Activated CD4-positive, alpha-beta T cell treated with anti-CD3 and anti-CD28 coated beads, Interleukin-2, amount 10 ng/mL, durations not matched to agents 24 days and 14 days (primary cell): ENCODE measurements around the gene PVALB. TPM values are rescaled to one million over a fixed set of nuclear protein-coding genes. Genes with fewer than 3 reads are reported as not detected.

Experiments
- DNase-seq: peaks from one replicate; pipeline ENCODE4 v3.0.0; 2022
- H3K27ac Mint-ChIP-seq: one replicate; pipeline ENCODE4 v1.8.0; 2022; ENCODE audit warnings: mild to moderate bottlenecking, mixed read lengths
- H3K27me3 Mint-ChIP-seq: one replicate; pipeline ENCODE4 v1.8.0; 2022; ENCODE audit warnings: mixed read lengths
- H3K36me3 Mint-ChIP-seq: one replicate; pipeline ENCODE4 v1.8.0; 2022; ENCODE audit warnings: low read depth, mild to moderate bottlenecking, mixed read lengths
- H3K4me1 Mint-ChIP-seq: one replicate; pipeline ENCODE4 v1.8.0; 2021; ENCODE audit warnings: mixed read lengths
- H3K4me3 Mint-ChIP-seq: one replicate; pipeline ENCODE4 v1.8.0; 2022; ENCODE audit warnings: mild to moderate bottlenecking, moderate library complexity, mixed read lengths
- H3K9me3 Mint-ChIP-seq: one replicate; pipeline ENCODE4 v1.8.0; 2021; ENCODE audit warnings: mixed read lengths
- intact Hi-C: fragments of 100-400 bp; cut with micrococcal nuclease; formaldehyde crosslinking; loops from one replicate; pipeline ENCODE4 v1.15.1; 2023
- total RNA-seq: library from RNA; stranded (reverse); gene quantifications from 2 replicates; pipeline ENCODE4 v1.2.3, GENCODE V29; 2022

Gene PVALB
- total RNA-seq, 1 donor from 2014 or later, result not detected

DNA sequence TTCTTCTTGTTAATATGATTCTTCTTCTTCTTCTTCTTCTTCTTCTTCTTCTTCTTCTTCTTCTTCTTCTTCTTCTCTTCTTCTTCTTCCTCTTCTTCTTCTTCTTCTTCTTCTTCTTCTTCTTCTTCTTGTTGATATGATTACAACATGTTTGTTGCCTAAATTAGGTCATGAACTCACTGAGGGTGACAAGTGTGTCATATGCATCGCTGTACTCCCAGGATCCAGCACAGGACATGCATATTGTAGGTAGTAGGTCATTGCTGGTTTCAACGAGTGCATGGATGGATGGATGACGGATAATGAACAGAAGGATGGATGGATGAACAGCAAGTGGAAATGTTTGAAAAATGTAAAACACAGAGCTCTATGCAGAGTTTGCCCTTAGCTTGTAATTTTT, 14.9 kb upstream of the PVALB start:
- peaks cover 38% of the 10 kb centered on the region for H3K27me3 Mint-ChIP-seq
- H3K36me3 Mint-ChIP-seq, result no peaks in the 10 kb centered on the region
- H3K9me3 Mint-ChIP-seq, result no peaks in the 10 kb centered on the region
- intact Hi-C loops, result no loop called here
- H3K4me1 Mint-ChIP-seq, result peaks cover 11% of the 10 kb centered on the region
- no peak for DNase-seq
- H3K27ac Mint-ChIP-seq, result no peak overlapping the region
- H3K4me3 Mint-ChIP-seq, result no peak overlapping the region

- Mint-ChIP-seq H3K27me3 (peaks cover 40% of the 10 kb centered on the region), H3K36me3 (no peaks in the 10 kb centered on the region), H3K4me3 (no peak overlapping the region), H3K9me3 (no peaks in the 10 kb centered on the region), H3K4me1 (peaks cover 11% of the 10 kb centered on the region), H3K27ac (no peak overlapping the region)
- no peak for DNase-seq
- intact Hi-C loops, result no loop called here
These were observed 14.4 kb upstream of the PVALB start for GRCh38 chr22:36831206-36831605.

DNA sequence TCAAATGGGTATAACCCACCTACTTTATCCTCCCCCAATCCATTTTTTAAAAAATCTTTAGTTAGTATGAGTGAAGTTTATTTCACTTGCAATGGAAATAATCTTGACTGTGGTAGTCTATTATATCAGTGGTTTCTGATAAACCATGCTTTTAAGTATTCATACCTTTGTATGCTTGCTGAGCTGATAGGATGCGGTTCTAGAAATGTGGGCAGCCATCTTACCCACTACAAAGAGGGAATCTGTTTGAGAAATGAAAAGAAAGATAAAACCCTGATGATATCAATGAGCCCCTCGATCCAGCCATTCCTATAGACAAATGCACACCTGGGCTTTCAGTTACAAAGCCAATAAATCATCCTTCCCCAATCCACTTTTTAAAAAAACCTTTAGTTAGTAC, 13.8 kb upstream of the PVALB start:
- H3K27ac Mint-ChIP-seq, result no peak overlapping the region

GRCh38 chr22:36829370-36830002, 12.7 kb upstream of the PVALB start:
- Mint-ChIP-seq H3K9me3 (no peaks in the 10 kb centered on the region), H3K27me3 (peaks cover 38% of the 10 kb centered on the region), H3K4me3 (no peak overlapping the region), H3K36me3 (no peaks in the 10 kb centered on the region), H3K27ac (no peak overlapping the region), H3K4me1 (peaks cover 11% of the 10 kb centered on the region)
- intact Hi-C loops, result no loop called here
- DNase-seq, result no peak

More for the DNA sequence above, 13.8 kb upstream of the PVALB start:
- DNase-seq, result no peak
- Mint-ChIP-seq H3K9me3 (no peaks in the 10 kb centered on the region), H3K4me3 (no peak overlapping the region), H3K36me3 (no peaks in the 10 kb centered on the region), H3K4me1 (peaks cover 11% of the 10 kb centered on the region), H3K27me3 (peaks cover 38% of the 10 kb centered on the region)
- intact Hi-C loops, result no loop called here

- no peaks in the 10 kb centered on the region for H3K9me3 Mint-ChIP-seq
- H3K27ac Mint-ChIP-seq, result no peak overlapping the region
- H3K4me1 Mint-ChIP-seq, result peaks cover 11% of the 10 kb centered on the region
- H3K4me3 Mint-ChIP-seq, result no peak overlapping the region
- no peak for DNase-seq
- H3K27me3 Mint-ChIP-seq, result peaks cover 38% of the 10 kb centered on the region
- H3K36me3 Mint-ChIP-seq, result no peaks in the 10 kb centered on the region
- intact Hi-C loops, result no loop called here
These were observed 12.0 kb upstream of the PVALB start for GRCh38 chr22:36828815-36829214.

GRCh38 chr22:36826262-36826661, 9.4 kb upstream of the PVALB start:
- H3K27me3 Mint-ChIP-seq, result peaks cover 24% of the 10 kb centered on the region
- no peak overlapping the region for H3K27ac Mint-ChIP-seq
- H3K4me3 Mint-ChIP-seq, result no peak overlapping the region
- peaks cover 11% of the 10 kb centered on the region for H3K4me1 Mint-ChIP-seq
- H3K9me3 Mint-ChIP-seq, result no peaks in the 10 kb centered on the region
- no peak for DNase-seq
- no peaks in the 10 kb centered on the region for H3K36me3 Mint-ChIP-seq
- intact Hi-C loops, result no loop called here

DNA sequence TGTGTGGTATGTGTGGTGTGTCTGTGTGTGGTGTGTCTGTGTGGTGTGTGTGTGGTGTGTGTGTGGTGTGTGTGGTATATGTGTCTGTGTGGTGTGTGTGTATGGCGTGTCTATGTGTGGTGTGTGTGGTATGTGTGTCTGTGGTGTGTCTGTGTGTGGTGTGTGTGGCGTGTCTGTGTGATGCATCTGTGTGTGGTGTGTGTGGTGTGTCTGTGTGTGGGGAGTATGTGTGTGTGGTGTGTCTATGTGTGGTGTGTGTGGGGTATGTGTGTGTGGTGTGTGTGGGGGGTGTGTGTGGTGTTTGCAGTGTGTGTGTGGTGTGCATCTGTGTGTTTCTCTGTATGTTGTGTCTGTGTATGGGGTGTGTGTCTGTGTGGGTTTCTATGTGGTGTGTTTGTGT, 7.8 kb upstream of the PVALB start:
- Mint-ChIP-seq H3K4me3 (no peak overlapping the region), H3K4me1 (peaks cover 5% of the 10 kb centered on the region), H3K27ac (no peak overlapping the region), H3K9me3 (no peaks in the 10 kb centered on the region), H3K36me3 (no peaks in the 10 kb centered on the region), H3K27me3 (peaks cover 25% of the 10 kb centered on the region)
- DNase-seq, result no peak
- intact Hi-C loops, result no loop called here

GRCh38 chr22:36823186-36823839, 6.5 kb upstream of the PVALB start:
- Mint-ChIP-seq H3K27me3 (peaks cover 29% of the 10 kb centered on the region), H3K4me1 (no peaks in the 10 kb centered on the region), H3K36me3 (no peaks in the 10 kb centered on the region), H3K9me3 (no peaks in the 10 kb centered on the region), H3K4me3 (no peak overlapping the region), H3K27ac (no peak overlapping the region)
- no peak for DNase-seq
- intact Hi-C loops, result no loop called here

GRCh38 chr22:36822581-36822980, 5.7 kb upstream of the PVALB start:
- Mint-ChIP-seq H3K27ac (no peak overlapping the region), H3K36me3 (no peaks in the 10 kb centered on the region), H3K4me1 (no peaks in the 10 kb centered on the region), H3K4me3 (no peak overlapping the region), H3K9me3 (no peaks in the 10 kb centered on the region), H3K27me3 (peaks cover 35% of the 10 kb centered on the region)
- intact Hi-C loops, result no loop called here
- DNase-seq, result no peak

GRCh38 chr22:36819112-36819511, 2.3 kb upstream of the PVALB start:
- Mint-ChIP-seq H3K4me3 (no peak overlapping the region), H3K27me3 (peaks cover 55% of the 10 kb centered on the region), H3K4me1 (peaks cover 2% of the 10 kb centered on the region), H3K36me3 (no peaks in the 10 kb centered on the region), H3K9me3 (no peaks in the 10 kb centered on the region), H3K27ac (no peak overlapping the region)
- no peak for DNase-seq
- intact Hi-C loops, result no loop called here

DNA sequence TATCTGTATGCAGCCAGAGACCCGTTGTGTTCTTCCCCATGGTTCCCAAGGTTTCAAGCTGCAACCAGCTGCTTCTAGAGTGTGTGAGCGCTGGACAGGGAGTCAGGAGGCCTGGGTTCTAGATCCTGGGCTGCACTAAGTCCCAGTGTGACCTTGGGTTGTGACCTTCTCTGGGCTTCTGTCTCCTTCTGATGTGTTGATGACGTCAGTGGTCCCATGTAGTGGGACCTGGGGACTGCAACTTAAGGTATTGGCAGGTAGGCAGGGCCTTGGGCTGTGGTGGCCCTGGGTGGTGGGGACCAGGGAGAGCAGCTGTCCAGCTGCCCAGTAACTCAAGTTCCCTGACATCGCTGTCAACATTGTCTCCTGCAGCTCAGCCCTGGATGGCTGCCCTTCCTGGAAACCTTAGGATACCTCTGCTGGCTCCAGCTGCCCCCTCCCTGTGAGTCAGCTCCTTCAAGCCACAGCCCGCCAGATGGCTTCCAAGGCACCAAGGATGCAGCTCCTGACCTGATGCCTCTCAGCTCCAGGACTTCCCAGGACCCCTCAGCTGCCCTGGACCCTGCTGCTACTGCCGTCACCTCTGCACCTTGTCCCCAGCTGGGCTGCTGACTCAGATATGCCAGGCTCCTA, 1.3 kb upstream of the PVALB start:
- Mint-ChIP-seq H3K27me3 (peaks cover 63% of the 10 kb centered on the region), H3K4me1 (peaks cover 4% of the 10 kb centered on the region), H3K36me3 (no peaks in the 10 kb centered on the region), H3K4me3 (no peak overlapping the region), H3K9me3 (no peaks in the 10 kb centered on the region), H3K27ac (no peak overlapping the region)
- DNase-seq, result no peak
- intact Hi-C loops, result no loop called here

GRCh38 chr22:36817525-36817848, 652 bp upstream of the PVALB start:
- no peaks in the 10 kb centered on the region for H3K36me3 Mint-ChIP-seq
- peaks cover 69% of the 10 kb centered on the region for H3K27me3 Mint-ChIP-seq
- DNase-seq, result no peak
- peak overlapping the region; percentile 10 for H3K4me3 Mint-ChIP-seq
- H3K4me1 Mint-ChIP-seq, result peaks cover 4% of the 10 kb centered on the region
- H3K9me3 Mint-ChIP-seq, result no peaks in the 10 kb centered on the region
- H3K27ac Mint-ChIP-seq, result no peak overlapping the region
- intact Hi-C loops, result no loop called here

DNA sequence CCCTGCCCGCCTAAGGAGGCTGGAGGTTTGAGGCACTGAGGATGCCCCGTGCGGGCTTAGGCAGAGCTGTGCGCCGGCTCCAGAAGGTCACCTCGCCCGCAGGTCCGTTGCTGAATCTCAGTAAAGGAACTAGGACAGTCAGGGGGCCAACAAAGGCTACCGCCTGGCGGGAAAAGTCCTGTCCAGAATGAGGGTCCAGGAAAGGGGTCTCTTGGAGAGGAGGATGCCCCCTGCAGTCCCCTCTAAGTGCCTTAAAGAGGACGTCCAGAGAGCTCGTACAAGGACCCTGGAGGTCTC, 548 bp downstream of the PVALB start:
- no peak overlapping the region for H3K4me3 Mint-ChIP-seq
- peaks cover 69% of the 10 kb centered on the region for H3K27me3 Mint-ChIP-seq
- no peak for DNase-seq
- peaks cover 4% of the 10 kb centered on the region for H3K4me1 Mint-ChIP-seq
- no peaks in the 10 kb centered on the region for H3K9me3 Mint-ChIP-seq
- H3K27ac Mint-ChIP-seq, result no peak overlapping the region
- no peaks in the 10 kb centered on the region for H3K36me3 Mint-ChIP-seq
- intact Hi-C loops, result no loop called here

DNA sequence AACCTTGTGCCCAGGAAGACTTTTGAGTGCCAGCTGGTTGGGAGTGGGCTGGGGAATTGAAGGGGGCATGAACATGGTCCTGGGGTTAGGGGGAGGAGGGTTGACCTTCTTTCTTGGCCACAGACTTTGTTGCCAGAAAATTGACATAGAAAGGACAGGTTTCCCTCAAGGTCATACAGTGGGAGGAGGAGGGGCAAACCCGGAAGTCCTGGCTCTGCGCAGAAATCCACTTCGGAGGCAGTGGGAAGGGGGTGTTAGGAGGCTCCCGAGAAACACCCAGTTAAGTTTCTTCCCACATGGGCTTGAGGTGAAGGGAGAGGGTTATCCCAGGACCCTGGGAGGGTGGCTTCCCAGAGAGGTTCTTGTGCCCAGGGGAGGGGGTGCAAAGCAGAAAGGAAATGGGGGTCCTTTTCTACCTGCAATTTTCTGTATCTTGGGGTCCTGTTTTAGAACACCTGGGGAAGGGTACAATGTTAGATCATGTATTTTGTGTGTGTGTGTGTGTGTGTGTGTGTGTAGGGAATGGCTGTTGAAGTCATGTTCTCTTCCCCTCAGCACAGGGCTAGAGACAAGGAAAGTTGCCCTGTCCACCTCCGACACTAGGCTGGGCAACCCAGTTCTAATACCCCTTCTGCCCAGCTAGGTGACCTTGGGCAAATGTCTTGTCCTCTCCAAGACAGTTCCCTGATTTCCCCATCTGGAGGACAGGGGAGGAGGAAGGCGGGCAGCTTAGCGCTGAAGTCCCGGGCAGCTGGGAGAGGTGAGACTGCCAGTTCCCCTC, 1.1 kb downstream of the PVALB start:
- peaks cover 4% of the 10 kb centered on the region for H3K4me1 Mint-ChIP-seq
- peaks cover 66% of the 10 kb centered on the region for H3K27me3 Mint-ChIP-seq
- no peaks in the 10 kb centered on the region for H3K36me3 Mint-ChIP-seq
- intact Hi-C loops, result no loop called here
- H3K9me3 Mint-ChIP-seq, result no peaks in the 10 kb centered on the region
- no peak overlapping the region for H3K4me3 Mint-ChIP-seq
- H3K27ac Mint-ChIP-seq, result no peak overlapping the region
- no peak for DNase-seq
